Natural killer cell (primary cell): ENCODE measurements around the gene HBP1. TPM values are rescaled to one million over a fixed set of nuclear protein-coding genes. Genes with fewer than 3 reads are reported as not detected.
"Not testable (repeated sequence)": the region's sequence is repeated elsewhere in the genome, so short reads cannot be mapped to it uniquely, and the experiment has no call there.

Source experiments
- ATAC-seq, 3 donors: fragments of 150-1000 bp in 2 of 3; fragments of 200-7000 bp in 1 of 3; cut with Tn5 transposase; 1 replicate in 1 of 3; 2 replicates in 2 of 3; pipeline ENCODE4 v1.10.0; 2021; ENCODE audit warnings: mild to moderate bottlenecking in 2 of 3, moderate library complexity in 2 of 3
- DNase-seq, 2 donors: peaks; one replicate each; pipeline versions ENCODE4 v3.0.0 to v3.0.0-alpha.2; 2013 to 2021; ENCODE audit warnings: mixed read lengths in 1 of 2
- H3K27ac ChIP-seq: one replicate; pipeline ENCODE4 v1.5.1; 2013; ENCODE audit warnings: mild to moderate bottlenecking, low read length
- H3K27me3 ChIP-seq: one replicate; pipeline ENCODE4 v1.6.1; 2013; ENCODE audit warnings: low read length; ENCODE audit not compliant: control insufficient read depth, insufficient read depth
- H3K36me3 ChIP-seq: one replicate; pipeline ENCODE4 v1.6.1; 2013; ENCODE audit warnings: low read length; ENCODE audit not compliant: control insufficient read depth, insufficient read depth
- H3K4me1 ChIP-seq: one replicate; pipeline ENCODE4 v1.6.1; 2013; ENCODE audit warnings: low read length; ENCODE audit not compliant: control insufficient read depth, insufficient read depth
- H3K4me3 ChIP-seq: one replicate; pipeline ENCODE4 v1.5.1; 2013; ENCODE audit warnings: low read length
- H3K9me3 ChIP-seq: one replicate; pipeline ENCODE4 v1.6.1; 2013; ENCODE audit warnings: low read length; ENCODE audit not compliant: control insufficient read depth, insufficient read depth
- H3K27ac Mint-ChIP-seq, 2 donors: one replicate each; pipeline ENCODE4 v1.8.0; 2022; ENCODE audit warnings: mild to moderate bottlenecking in 2 of 2, mixed read lengths in 2 of 2, moderate library complexity in 1 of 2
- H3K27me3 Mint-ChIP-seq, 2 donors: one replicate each; pipeline ENCODE4 v1.8.0; 2022; ENCODE audit warnings: low read depth in 2 of 2, mixed read lengths in 2 of 2
- H3K36me3 Mint-ChIP-seq: one replicate; pipeline ENCODE4 v1.8.0; 2022; ENCODE audit warnings: mixed read lengths
- H3K4me1 Mint-ChIP-seq, 2 donors: one replicate each; pipeline ENCODE4 v1.8.0; 2022; ENCODE audit warnings: mixed read lengths in 2 of 2
- H3K4me3 Mint-ChIP-seq: one replicate; pipeline ENCODE4 v1.8.0; 2022; ENCODE audit warnings: mild to moderate bottlenecking, moderate library complexity, mixed read lengths
- H3K9me3 Mint-ChIP-seq, 2 donors: one replicate each; pipeline ENCODE4 v1.8.0; 2022; ENCODE audit warnings: mixed read lengths in 2 of 2
- WGBS: methylation state at CpG from one replicate; pipeline ENCODE4 v1.1.7; 2013; ENCODE audit warnings: missing lambda C conversion rate; ENCODE audit not compliant: insufficient coverage; 5-methylcytosine and 5-hydroxymethylcytosine counted together
- intact Hi-C: fragments of 100-400 bp; cut with micrococcal nuclease; formaldehyde crosslinking; loops from one replicate; pipeline ENCODE4 v1.14.2; 2022
- total RNA-seq, 4 donors: library from RNA; stranded (reverse); fragments of 120-200 nt in 1 of 4; gene quantifications; one replicate each; pipeline versions ENCODE4 v1.2.3 to v1.2.4, GENCODE V29; 2013 to 2022
- TF ChIP-seq, protein P1 (sequence below): fragments of 200-600 bp; IDR thresholded peaks from one replicate; pipeline ENCODE4 v1.8.0; 2022; ENCODE audit warnings: antibody characterized with exemption

Gene HBP1
- total RNA-seq, 3 donors from 2014 or later (not counting 1 experiment from before 2014, with no cell fraction given), result 186 to 249 (median 243) TPM

DNA sequence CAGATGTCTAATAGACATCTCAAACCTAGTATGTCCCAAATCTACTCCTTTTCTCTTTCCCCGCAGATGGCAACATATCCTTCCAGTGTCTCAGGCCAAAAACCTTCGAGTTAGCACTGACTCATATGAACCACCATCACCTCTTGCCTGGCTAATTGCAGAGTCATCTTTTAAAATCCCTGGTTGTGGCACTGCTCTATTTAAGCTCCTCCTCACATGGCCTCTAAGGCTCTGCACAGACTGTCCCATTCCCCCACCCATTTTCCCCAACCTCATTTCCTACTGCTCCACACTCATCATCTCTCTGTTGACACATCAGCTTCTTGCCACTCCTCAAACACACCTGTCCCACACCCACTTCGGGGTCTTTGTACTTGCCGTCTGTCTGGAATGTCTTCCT, 16.8 kb upstream of the HBP1 start:
- 67% methylated on average over 4 of the region's 4 CpGs for WGBS
- no peak overlapping the region for H3K4me3 Mint-ChIP-seq
- H3K27ac Mint-ChIP-seq, result no peak overlapping the region
- H3K4me1 Mint-ChIP-seq, result no peaks in the 10 kb centered on the region
- Histone ChIP-seq H3K27ac (no peak overlapping the region), H3K9me3 (no peaks in the 10 kb centered on the region), H3K27me3 (no peaks in the 10 kb centered on the region), H3K4me3 (no peak overlapping the region), H3K4me1 (no peaks in the 10 kb centered on the region), H3K36me3 (no peaks in the 10 kb centered on the region)
- TF ChIP-seq, protein P1, sequence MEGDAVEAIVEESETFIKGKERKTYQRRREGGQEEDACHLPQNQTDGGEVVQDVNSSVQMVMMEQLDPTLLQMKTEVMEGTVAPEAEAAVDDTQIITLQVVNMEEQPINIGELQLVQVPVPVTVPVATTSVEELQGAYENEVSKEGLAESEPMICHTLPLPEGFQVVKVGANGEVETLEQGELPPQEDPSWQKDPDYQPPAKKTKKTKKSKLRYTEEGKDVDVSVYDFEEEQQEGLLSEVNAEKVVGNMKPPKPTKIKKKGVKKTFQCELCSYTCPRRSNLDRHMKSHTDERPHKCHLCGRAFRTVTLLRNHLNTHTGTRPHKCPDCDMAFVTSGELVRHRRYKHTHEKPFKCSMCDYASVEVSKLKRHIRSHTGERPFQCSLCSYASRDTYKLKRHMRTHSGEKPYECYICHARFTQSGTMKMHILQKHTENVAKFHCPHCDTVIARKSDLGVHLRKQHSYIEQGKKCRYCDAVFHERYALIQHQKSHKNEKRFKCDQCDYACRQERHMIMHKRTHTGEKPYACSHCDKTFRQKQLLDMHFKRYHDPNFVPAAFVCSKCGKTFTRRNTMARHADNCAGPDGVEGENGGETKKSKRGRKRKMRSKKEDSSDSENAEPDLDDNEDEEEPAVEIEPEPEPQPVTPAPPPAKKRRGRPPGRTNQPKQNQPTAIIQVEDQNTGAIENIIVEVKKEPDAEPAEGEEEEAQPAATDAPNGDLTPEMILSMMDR, result no peak
- H3K27me3 Mint-ChIP-seq, result peaks cover 2 to 7% of the 10 kb centered on the region in 2 donors
- no peaks in the 10 kb centered on the region for H3K9me3 Mint-ChIP-seq
- no peaks in the 10 kb centered on the region for H3K36me3 Mint-ChIP-seq
- DNase-seq (no peak), ATAC-seq (no peak)
- intact Hi-C loops, result no loop called here

- Histone ChIP-seq H3K9me3 (no peaks in the 10 kb centered on the region), H3K36me3 (no peaks in the 10 kb centered on the region), H3K4me3 (no peak overlapping the region), H3K27ac (no peak overlapping the region), H3K4me1 (no peaks in the 10 kb centered on the region), H3K27me3 (no peaks in the 10 kb centered on the region)
- no peaks in the 10 kb centered on the region for H3K4me1 Mint-ChIP-seq
- intact Hi-C loops, result no loop called here
- no peaks in the 10 kb centered on the region for H3K36me3 Mint-ChIP-seq
- DNase-seq (no peak), ATAC-seq (no peak)
- H3K4me3 Mint-ChIP-seq, result no peak overlapping the region
- H3K27ac Mint-ChIP-seq, result no peak overlapping the region
- no peaks in the 10 kb centered on the region for H3K9me3 Mint-ChIP-seq
- H3K27me3 Mint-ChIP-seq, result peaks cover 2 to 7% of the 10 kb centered on the region in 2 donors
- 95% methylated on average over 6 of the region's 6 CpGs for WGBS
- TF ChIP-seq, protein P1, result no peak
Measured at GRCh38 chr7:107154826-107155225, 14.0 kb upstream of the HBP1 start.

DNA sequence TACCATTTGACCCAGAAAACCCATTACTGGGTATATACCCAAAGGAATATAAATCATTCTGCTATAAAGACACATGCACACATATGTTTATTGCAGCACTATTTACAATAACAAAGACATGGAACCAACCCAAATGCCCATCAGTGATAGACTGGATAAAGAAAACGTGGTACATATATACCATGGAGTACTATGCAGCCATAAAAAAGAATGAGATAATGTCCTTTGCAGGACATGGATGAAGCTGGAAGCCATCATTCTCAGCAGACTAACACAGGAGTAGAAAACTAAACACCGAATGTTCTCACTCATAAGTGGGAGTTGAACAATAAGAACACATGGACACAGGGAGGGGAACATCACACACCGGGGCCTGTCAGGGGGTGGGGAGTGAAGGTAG, 13.1 kb upstream of the HBP1 start:
- H3K4me1 ChIP-seq, H3K36me3 ChIP-seq, H3K4me3 ChIP-seq, H3K4me3 Mint-ChIP-seq, H3K36me3 Mint-ChIP-seq, intact Hi-C loops, H3K27me3 Mint-ChIP-seq, ATAC-seq, H3K4me1 Mint-ChIP-seq, DNase-seq, H3K9me3 ChIP-seq, H3K27me3 ChIP-seq, H3K27ac Mint-ChIP-seq, H3K27ac ChIP-seq, H3K9me3 Mint-ChIP-seq: not testable (repeated sequence)
- 83% methylated on average over 3 of the region's 3 CpGs for WGBS

DNA sequence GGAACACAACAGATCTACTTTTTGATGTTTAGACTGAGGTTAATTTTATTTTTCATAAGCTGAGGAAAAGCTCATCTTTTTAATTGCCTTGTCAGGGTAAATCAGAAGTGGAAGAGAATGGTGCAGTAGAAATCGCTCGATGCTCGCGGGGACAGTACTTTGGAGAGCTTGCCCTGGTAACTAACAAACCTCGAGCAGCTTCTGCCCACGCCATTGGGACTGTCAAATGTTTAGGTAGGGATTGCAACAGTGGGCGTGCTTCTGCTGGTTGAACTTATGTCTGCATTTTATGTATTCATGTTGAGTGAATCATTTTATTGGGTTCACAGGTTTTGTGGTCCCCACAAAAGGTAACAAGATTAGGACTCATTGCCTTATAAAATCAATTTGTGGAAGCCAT, 11.7 kb upstream of the HBP1 start:
- intact Hi-C loops, result no loop called here
- ATAC-seq (no peak), DNase-seq (no peak)
- Histone ChIP-seq H3K27me3 (no peaks in the 10 kb centered on the region), H3K27ac (no peak overlapping the region), H3K4me3 (no peak overlapping the region), H3K36me3 (no peaks in the 10 kb centered on the region), H3K4me1 (no peaks in the 10 kb centered on the region), H3K9me3 (no peaks in the 10 kb centered on the region)
- H3K27me3 Mint-ChIP-seq, result peaks cover 2 to 7% of the 10 kb centered on the region in 2 donors
- no peak overlapping the region for H3K27ac Mint-ChIP-seq
- H3K4me1 Mint-ChIP-seq, result no peaks in the 10 kb centered on the region
- no peak overlapping the region for H3K4me3 Mint-ChIP-seq
- TF ChIP-seq, protein P1, result no peak
- WGBS, result 96% methylated on average over 7 of the region's 7 CpGs
- no peaks in the 10 kb centered on the region for H3K9me3 Mint-ChIP-seq
- no peaks in the 10 kb centered on the region for H3K36me3 Mint-ChIP-seq
